ENCODE data around the gene TBC1D14. TPM values are rescaled to one million over a fixed set of nuclear protein-coding genes. Genes with fewer than 3 reads are reported as not detected.

Gene TBC1D14
- total and polyA plus RNA-seq, 2 of the 8 experiments (the other 6 are each of a cell fraction or from before 2014, with no cell fraction given), result 45.6 to 48.2 TPM

DNA sequence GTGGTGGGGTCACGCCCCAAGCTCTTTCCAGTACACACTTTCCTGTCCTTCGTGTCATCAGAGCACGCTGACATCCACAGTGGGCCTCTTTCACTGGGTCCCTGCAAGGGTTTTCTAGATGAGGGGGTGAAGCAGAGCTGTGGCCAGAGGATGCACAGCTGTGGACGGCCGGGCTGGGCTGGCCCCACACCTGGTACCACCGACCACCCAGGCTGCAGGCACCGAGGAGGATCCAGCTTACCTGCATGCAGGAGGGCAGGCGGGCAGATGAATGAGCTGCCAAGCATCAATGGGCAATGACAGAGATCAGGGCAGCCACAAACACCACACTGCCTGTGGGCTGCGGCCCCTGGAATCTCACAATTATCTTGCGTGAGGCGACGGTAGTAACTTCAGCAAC is 167.7 kb downstream of the TBC1D14 start:
- Histone ChIP-seq H3K9ac (replicated peaks in 1 of 4; ENCODE audit: extremely low read depth in 1 of 4, low read depth in 3 of 4, low read length in 3 of 4) (no peak overlapping the region), H3K36me3 (ENCODE audit: control insufficient read depth in 2 of 4, insufficient read depth in 4 of 4, low read length in 3 of 4) (no peaks in the 10 kb centered on the region), H3K23me2 (ENCODE audit: low read depth, low read length) (no peaks in the 10 kb centered on the region), H3K27me3 (replicated peaks in 1 of 4; ENCODE audit: control insufficient read depth in 3 of 4, extremely low read depth in 1 of 4, insufficient read depth in 3 of 4, low read length in 3 of 4) (no peaks in the 10 kb centered on the region; a peak in 1 of 7 replicates), H3K23ac (ENCODE audit: insufficient read length) (no peak overlapping the region), H3K4me2 (ENCODE audit: insufficient read depth in 1 of 2, low read depth in 2 of 2, low read length in 2 of 2) (no peak overlapping the region), H3K14ac (ENCODE audit: insufficient read length) (no peak overlapping the region), H2BK15ac (ENCODE audit: low read length) (no peak overlapping the region), H3K9me3 (ENCODE audit: insufficient read depth in 2 of 2, low read depth in 1 of 2, low read length in 1 of 2) (no peaks in the 10 kb centered on the region), H3K4ac (replicated peaks; ENCODE audit: insufficient read length, low read depth, low read length) (no peak overlapping the region), H2BK12ac (ENCODE audit: low read depth, low read length) (no peak overlapping the region), H2BK5ac (ENCODE audit: low read depth, low read length) (no peak overlapping the region), H4K8ac (ENCODE audit: extremely low read depth, insufficient read depth, low read length) (no peak overlapping the region), H2AFZ (ENCODE audit: low read length) (no peak overlapping the region), H2AK5ac (ENCODE audit: low read depth, low read length) (no peak overlapping the region), H3K4me3 (ENCODE audit: extremely low read depth in 1 of 4, insufficient read depth in 2 of 4, low read depth in 3 of 4, low read length in 4 of 4) (no peak overlapping the region), H3K56ac (replicated peaks; ENCODE audit: insufficient read length, low read depth, low read length) (no peak overlapping the region), H2BK20ac (ENCODE audit: low read length) (no peak overlapping the region), H2BK120ac (replicated peaks; ENCODE audit: low read depth, low read length) (no peak overlapping the region), H4K20me1 (replicated peaks in 1 of 2; ENCODE audit: control insufficient read depth in 1 of 2, insufficient read depth in 2 of 2, low read length in 2 of 2) (no peaks in the 10 kb centered on the region), H3K18ac (ENCODE audit: extremely low read depth, low read length) (no peak overlapping the region), H3K27ac (ENCODE audit: low read depth, low read length) (no peak overlapping the region), H3K4me1 (replicated peaks in 1 of 4; ENCODE audit: control insufficient read depth in 3 of 4, insufficient read depth in 4 of 4, low read length in 3 of 4) (0 out of 7 replicates have a peak, but pooled peaks cover 0 to 2% (median 0%) of the 10 kb centered on the region in 4 experiments), H3K79me2 (ENCODE audit: control insufficient read depth in 1 of 2, insufficient read depth in 2 of 2, low read length in 2 of 2) (no peaks in the 10 kb centered on the region), H4K5ac (ENCODE audit: insufficient read length, low read depth, low read length) (no peak overlapping the region), H3K79me1 (ENCODE audit: low read depth, low read length) (no peaks in the 10 kb centered on the region), H4K91ac (replicated peaks; ENCODE audit: insufficient read length, low read length) (no peak overlapping the region)
- ChIA-PET CTCF (ENCODE audit: partially characterized antibody) (interaction anchor here (0.6 to 1.8 kb wide), 3 partner anchors 9 to 24 kb away, joined by 3 to 4 read pairs (median 3); no protein-coding TSS in a partner anchor), POLR2A (ENCODE audit: partially characterized antibody) (interaction anchor here (1.1 kb wide), 2 partner anchors 10 to 13 kb away, joined by 3 read pairs; partner anchors contain the start of gene GRPEL1)
- DNase-seq (ENCODE audit: low read depth in 1 of 2, low spot score in 2 of 2) (no peak), FAIRE-seq (no peak)
- WGBS, 2 experiments (ENCODE audit: extremely low coverage in 1 of 2, insufficient coverage in 1 of 2, insufficient read length in 1 of 2, insufficient replicate concordance in 2 of 2, low coverage in 1 of 2, low lambda C conversion rate in 2 of 2, missing lambda C conversion rate in 1 of 2), result 86% methylated on average over 12 of the region's 12 CpGs; no CpG with 5 or more reads in 1 of the 2 experiments
- TF ChIP-seq, protein P1, sequence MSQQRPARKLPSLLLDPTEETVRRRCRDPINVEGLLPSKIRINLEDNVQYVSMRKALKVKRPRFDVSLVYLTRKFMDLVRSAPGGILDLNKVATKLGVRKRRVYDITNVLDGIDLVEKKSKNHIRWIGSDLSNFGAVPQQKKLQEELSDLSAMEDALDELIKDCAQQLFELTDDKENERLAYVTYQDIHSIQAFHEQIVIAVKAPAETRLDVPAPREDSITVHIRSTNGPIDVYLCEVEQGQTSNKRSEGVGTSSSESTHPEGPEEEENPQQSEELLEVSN (IDR thresholded peaks at IDR 0.05), result no peak
- TF ChIP-seq ASH2L (IDR thresholded peaks at IDR 0.05; ENCODE audit: low read length), result no peak
- no peak for TF ChIP-seq KDM4A (IDR thresholded peaks at IDR 0.05; ENCODE audit: low read depth, low read length, severe bottlenecking)
- TF ChIP-seq CEBPB (IDR thresholded peaks at IDR 0.05; ENCODE audit: low read depth, low read length), result no peak
- no peak for TF ChIP-seq KDM5A (IDR thresholded peaks at IDR 0.05; ENCODE audit: low read length)
- no peak for TF ChIP-seq NRF1 (IDR thresholded peaks at IDR 0.05; ENCODE audit: low read depth, low read length)
- no peak for TF ChIP-seq JUND (IDR thresholded peaks at IDR 0.05; ENCODE audit: low read length)
- no peak for TF ChIP-seq EZH2 (IDR thresholded peaks at IDR 0.05; ENCODE audit: low read depth, low read length, severe bottlenecking)
- no peak for TF ChIP-seq TCF12 (IDR thresholded peaks at IDR 0.05; ENCODE audit: low read depth, low read length)
- no peak for TF ChIP-seq EP300 (IDR thresholded peaks at IDR 0.05; ENCODE audit: borderline replicate concordance in 1 of 2, low read depth in 2 of 2, low read length in 2 of 2)
- TF ChIP-seq HDAC6 (IDR thresholded peaks at IDR 0.05; ENCODE audit: low read depth, low read length), result no peak
- TF ChIP-seq NANOG (IDR thresholded peaks at IDR 0.05; ENCODE audit: insufficient read depth, low read depth, low read length, poor library complexity, severe bottlenecking), result no peak
- no peak for TF ChIP-seq CHD2 (IDR thresholded peaks at IDR 0.05; ENCODE audit: low read length)
- TF ChIP-seq SIX5 (IDR thresholded peaks at IDR 0.05; ENCODE audit: low read depth, low read length), result no peak
